HEK293 (cell line): ENCODE results near the gene OBSL1.

Experiments used
- CTCF ChIA-PET: fragments of 350-600 bp; formaldehyde crosslinking; extraction: SDS; loops from one replicate; lab custom pipeline; 2021; ENCODE audit warnings: antibody characterized with exemption; lab: Yijun Ruan, JAX
- POLR2A ChIA-PET: fragments of 300-600 bp; formaldehyde crosslinking; extraction: SDS; loops from one replicate; lab custom pipeline; 2020; ENCODE audit warnings: antibody characterized with exemption, inconsistent platforms; lab: Yijun Ruan, JAX
- H3K27ac ChIP-seq: fragments of 200-500 bp; sonication (Bioruptor generic); 2 replicates; pipeline ENCODE4 v1.5.1; 2014; ENCODE audit warnings: low read depth, low read length, control low read depth, inconsistent platforms; ENCODE audit errors: extremely low read depth
- H3K36me3 ChIP-seq, 2 experiments: fragments of 200-500 bp in 1 of 2; sonication (Bioruptor generic) in 1 of 2; 1 replicate in 1 of 2; 2 replicates in 1 of 2; pipeline ENCODE4 v1.5.1; 2014 to 2017; ENCODE audit warnings: inconsistent platforms in 2 of 2, low read length in 2 of 2; ENCODE audit not compliant: control insufficient read depth in 2 of 2, insufficient read depth in 1 of 2
- H3K4me1 ChIP-seq: fragments of 200-500 bp; sonication (Bioruptor generic); 2 replicates; pipeline ENCODE4 v1.5.1; 2014; ENCODE audit warnings: mild to moderate bottlenecking, low read length, inconsistent platforms; ENCODE audit not compliant: control insufficient read depth, insufficient read depth
- H3K4me3 ChIP-seq: 2 replicates; pipeline ENCODE4 v1.5.1; 2011; ENCODE audit warnings: low read depth, mild to moderate bottlenecking, control low read depth, low read length, moderate library complexity
- H3K9me3 ChIP-seq: fragments of 200-500 bp; sonication (Bioruptor generic); 2 replicates; pipeline ENCODE4 v1.5.1; 2014; ENCODE audit warnings: low read depth, low read length, inconsistent platforms; ENCODE audit not compliant: control insufficient read depth, insufficient read depth
- KLF1 ChIP-seq: fragments of 450-650 bp; formaldehyde crosslinking; IDR thresholded peaks from 2 replicates; pipeline ENCODE4 v1.5.1; 2016; ENCODE audit warnings: missing biosample characterization, missing genetic modification characterization
- KLF17 ChIP-seq: fragments of 450-650 bp; formaldehyde crosslinking; IDR thresholded peaks from 2 replicates; pipeline ENCODE4 v1.5.1; 2016; ENCODE audit warnings: missing biosample characterization, missing genetic modification characterization
- KLF7 ChIP-seq: fragments of 450-650 bp; formaldehyde crosslinking; IDR thresholded peaks from 2 replicates; pipeline ENCODE4 v1.5.1; 2016; ENCODE audit warnings: missing biosample characterization, missing genetic modification characterization, borderline replicate concordance
- SCRT2 ChIP-seq: fragments of 450-650 bp; formaldehyde crosslinking; IDR thresholded peaks from 2 replicates; pipeline ENCODE4 v1.5.1; 2016; ENCODE audit warnings: missing biosample characterization, missing genetic modification characterization
- ZBTB17 ChIP-seq: fragments of 450-650 bp; formaldehyde crosslinking; IDR thresholded peaks from 2 replicates; pipeline ENCODE4 v1.5.1; 2016; ENCODE audit warnings: missing biosample characterization, missing genetic modification characterization
- ZFP41 ChIP-seq: fragments of 450-650 bp; formaldehyde crosslinking; IDR thresholded peaks from 2 replicates; pipeline ENCODE4 v1.5.1; 2016; ENCODE audit warnings: missing biosample characterization, missing genetic modification characterization, borderline replicate concordance
- ZNF350 ChIP-seq: fragments of 450-650 bp; formaldehyde crosslinking; IDR thresholded peaks from 2 replicates; pipeline ENCODE4 v1.5.0; 2017; ENCODE audit warnings: missing biosample characterization, mild to moderate bottlenecking, missing genetic modification characterization
- ZNF416 ChIP-seq: fragments of 450-650 bp; formaldehyde crosslinking; IDR thresholded peaks from 2 replicates; pipeline ENCODE4 v1.5.1; 2016; ENCODE audit warnings: missing biosample characterization, missing genetic modification characterization
- ZNF514 ChIP-seq: fragments of 450-650 bp; formaldehyde crosslinking; IDR thresholded peaks from 2 replicates; pipeline ENCODE4 v1.5.1; 2016; ENCODE audit warnings: missing biosample characterization, missing genetic modification characterization

Gene OBSL1

GRCh38 chr2:219536967-219537366, 34.4 kb downstream of the OBSL1 start:
- TF ChIP-seq ZNF350 (tag by site-specific recombination) (no peak), ZBTB17 (tag by site-specific recombination) (no peak), SCRT2 (no peak)
- Histone ChIP-seq H3K4me3 (no peak overlapping the region), H3K27ac (no peak overlapping the region), H3K4me1 (no peaks in the 10 kb centered on the region), H3K9me3 (no peaks in the 10 kb centered on the region), H3K36me3 (peaks cover 0 to 32% of the 10 kb centered on the region in 2 experiments; a peak in 1 of 3 replicates)
- POLR2A ChIA-PET: no interaction called here
- CTCF ChIA-PET: interaction anchor here (0.5 to 1.0 kb wide), 2 partner anchors 78 to 320 kb away, joined by 3 read pairs; no protein-coding TSS in a partner anchor

- Histone ChIP-seq H3K27ac (no peak overlapping the region), H3K4me3 (no peak overlapping the region), H3K9me3 (no peaks in the 10 kb centered on the region), H3K4me1 (no peaks in the 10 kb centered on the region), H3K36me3 (peaks cover 0 to 30% of the 10 kb centered on the region in 2 experiments; a peak in 1 of 3 replicates)
- TF ChIP-seq KLF7: no peak
- ChIA-PET CTCF (interaction anchor here (1.0 kb wide), 1 partner anchor 77 kb away, joined by 3 read pairs; no protein-coding TSS in a partner anchor), POLR2A (no interaction called here)
These were observed 34.9 kb downstream of the OBSL1 start for GRCh38 chr2:219536425-219536824.

- Histone ChIP-seq H3K4me3 (no peak overlapping the region), H3K4me1 (no peaks in the 10 kb centered on the region), H3K9me3 (no peaks in the 10 kb centered on the region), H3K27ac (no peak overlapping the region), H3K36me3 (peaks cover 0 to 7% of the 10 kb centered on the region in 2 experiments; a peak in 1 of 3 replicates)
- CTCF ChIA-PET: interaction anchor here (0.7 to 8.5 kb wide), 6 partner anchors 6 to 363 kb away, joined by 4 to 252 read pairs (median 5); partner anchors contain the start of gene GMPPA
- POLR2A ChIA-PET: interaction anchor here (1.4 kb wide), 1 partner anchor 35 kb away, joined by 3 read pairs; the partner anchor contains the start of gene GMPPA
- TF ChIP-seq SCRT2: 0 out of 2 replicates have a peak, but pooled peaks have one; percentile 18
- no peak for TF ChIP-seq ZFP41
These were observed 37.2 kb downstream of the OBSL1 start for GRCh38 chr2:219533930-219534661.

GRCh38 chr2:219532378-219532649, 39.0 kb downstream of the OBSL1 start:
- no peak overlapping the region for H3K4me3 ChIP-seq
- no peaks in the 10 kb centered on the region for H3K9me3 ChIP-seq
- no peaks in the 10 kb centered on the region for H3K4me1 ChIP-seq
- POLR2A ChIA-PET: no interaction called here
- no peaks in the 10 kb centered on the region for H3K36me3 ChIP-seq
- CTCF ChIA-PET: interaction anchor here (0.6 to 9.7 kb wide), 7 partner anchors 8 to 404 kb away, joined by 3 to 252 read pairs (median 5); partner anchors contain the start of gene GMPPA
- TF ChIP-seq ZNF514: no peak
- H3K27ac ChIP-seq: no peak overlapping the region

- POLR2A ChIA-PET: interaction anchor here (1.4 kb wide), 1 partner anchor 33 kb away, joined by 5 read pairs; the partner anchor contains the start of gene GMPPA
- no peak overlapping the region for H3K4me3 ChIP-seq
- CTCF ChIA-PET: interaction anchor here (0.6 to 9.7 kb wide), 13 partner anchors 9 to 403 kb away, joined by 3 to 252 read pairs (median 5); partner anchors contain the start of genes ASIC4 and GMPPA
- TF ChIP-seq KLF17 (tag by site-specific recombination) (0 out of 2 replicates have a peak, but pooled peaks have one; percentile 54), KLF1 (tag by site-specific recombination) (peak; percentile 23; the same call in 1 of the 2 replicates), ZNF416 (tag by site-specific recombination) (no peak)
- TF ChIP-seq, all 188 proteins: peak for 2
- Histone ChIP-seq H3K9me3 (no peaks in the 10 kb centered on the region), H3K27ac (no peak overlapping the region), H3K4me1 (no peaks in the 10 kb centered on the region), H3K36me3 (no peaks in the 10 kb centered on the region)
These were observed 39.5 kb downstream of the OBSL1 start for GRCh38 chr2:219531639-219532377.
